Retinal pigment epithelial cell (primary cell): ENCODE results near the gene CR1L.
"Not testable (repeated sequence)": the region's sequence is repeated elsewhere in the genome, so short reads cannot be mapped to it uniquely, and the experiment has no call there.

ENCODE experiments used
- DNase-seq: peaks from one replicate; pipeline ENCODE4 v3.0.0-alpha.2; 2010; ENCODE audit warnings: low read depth
- H3K4me3 ChIP-seq: 2 replicates; pipeline ENCODE4 v1.5.1; 2011; ENCODE audit warnings: mild to moderate bottlenecking, low read length, control low read depth, moderate library complexity
- CTCF ChIP-seq: conservative IDR thresholded peaks from 2 replicates; pipeline ENCODE4 v1.5.1; 2011; ENCODE audit warnings: low read depth, low read length, control low read depth, inconsistent platforms

Gene CR1L

DNA sequence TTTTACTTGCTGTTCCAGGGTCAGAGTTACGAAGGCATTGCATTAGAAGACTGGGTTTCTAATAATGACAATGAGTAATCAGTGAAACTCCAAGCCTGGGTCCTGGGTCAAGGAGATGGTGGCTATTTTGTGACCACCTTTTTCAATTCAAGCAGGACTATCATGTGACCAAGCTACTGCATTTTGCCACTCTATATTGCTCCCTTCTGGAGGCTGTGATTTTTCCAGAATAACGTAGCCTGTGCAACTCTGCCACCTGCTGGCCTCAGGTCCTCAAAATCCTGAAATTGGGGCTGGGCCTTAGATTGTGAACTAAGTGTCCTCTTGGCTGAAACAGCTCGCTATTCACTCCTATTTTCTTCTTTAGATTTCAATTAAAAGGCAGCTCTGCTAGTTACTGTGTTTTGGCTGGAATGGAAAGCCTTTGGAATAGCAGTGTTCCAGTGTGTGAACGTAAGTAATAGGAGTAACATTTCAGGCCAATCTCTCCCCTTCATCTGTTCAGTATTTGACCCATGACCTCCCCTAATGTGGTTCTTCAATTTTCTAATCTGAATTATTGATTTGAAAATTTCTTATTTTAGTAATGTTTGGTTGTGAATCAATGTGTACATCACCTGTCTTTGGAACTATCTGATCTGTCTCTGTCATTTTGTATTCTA lies 54.0 kb downstream of the CR1L start:
- no peak for DNase-seq
- peak; percentile 79 for TF ChIP-seq CTCF
- H3K4me3 ChIP-seq = no peak overlapping the region

DNA sequence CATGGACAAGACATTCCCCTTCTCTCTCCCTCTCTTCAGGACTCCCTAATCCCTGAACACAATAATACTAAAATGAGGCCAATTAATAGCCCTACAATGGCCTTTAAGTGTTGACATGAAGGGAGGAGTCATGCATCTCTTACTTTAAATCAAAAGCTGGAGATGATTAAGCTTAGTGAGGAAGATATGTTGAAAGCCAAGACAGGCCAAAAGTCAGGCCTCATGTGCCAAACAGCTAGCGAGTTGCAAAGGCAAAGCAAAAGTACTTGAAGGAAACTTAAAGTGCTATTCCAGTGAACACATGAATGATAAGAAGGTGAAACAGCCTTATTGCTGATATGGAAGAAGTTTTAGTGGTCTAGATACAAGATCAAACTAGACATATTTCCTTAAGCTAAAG lies 57.4 kb downstream of the CR1L start:
- TF ChIP-seq CTCF = no peak
- H3K4me3 ChIP-seq = no peak overlapping the region
- DNase-seq = no peak

- no peak overlapping the region for H3K4me3 ChIP-seq
- no peak for TF ChIP-seq CTCF
- DNase-seq = no peak
These were observed 58.8 kb downstream of the CR1L start for GRCh38 chr1:207703712-207704111.

GRCh38 chr1:207708004-207708403 lies 63.1 kb downstream of the CR1L start:
- not testable (repeated sequence) for DNase-seq

GRCh38 chr1:207711285-207711684 lies 66.4 kb downstream of the CR1L start:
- no peak overlapping the region for H3K4me3 ChIP-seq
- TF ChIP-seq CTCF = peak; percentile 8
- no peak for DNase-seq

More at GRCh38 chr1:207708004-207708403, 63.1 kb downstream of the CR1L start:
- H3K4me3 ChIP-seq = not testable (repeated sequence)

DNA sequence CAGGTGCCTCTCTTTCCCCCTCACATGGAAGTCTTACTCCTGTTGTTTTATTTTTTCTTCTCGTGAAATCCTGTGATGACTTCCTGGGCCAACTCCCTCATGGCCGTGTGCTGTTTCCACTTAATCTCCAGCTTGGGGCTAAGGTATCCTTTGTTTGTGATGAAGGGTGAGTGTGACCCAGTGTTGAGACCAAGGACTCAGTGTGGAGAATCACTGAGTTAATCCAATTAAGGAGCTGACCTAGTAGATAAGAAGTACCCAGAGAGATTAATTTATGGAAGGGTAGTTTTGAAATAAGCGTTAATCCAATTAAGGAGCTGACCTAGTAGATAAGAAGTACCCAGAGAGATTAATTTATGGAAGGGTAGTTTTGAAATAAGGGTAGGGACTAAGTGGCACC lies 67.8 kb downstream of the CR1L start:
- H3K4me3 ChIP-seq = not testable (repeated sequence)
- DNase-seq = peak; percentile 83

GRCh38 chr1:207713529-207713928 lies 68.6 kb downstream of the CR1L start:
- no peak for TF ChIP-seq CTCF
- no peak for DNase-seq
- H3K4me3 ChIP-seq = no peak overlapping the region

GRCh38 chr1:207719234-207719633 lies 74.3 kb downstream of the CR1L start:
- DNase-seq = no peak

GRCh38 chr1:207728200-207728858 lies 83.4 kb downstream of the CR1L start:
- H3K4me3 ChIP-seq, DNase-seq: not testable (repeated sequence)

More at GRCh38 chr1:207719234-207719633, 74.3 kb downstream of the CR1L start:
- TF ChIP-seq CTCF = no peak
- no peak overlapping the region for H3K4me3 ChIP-seq

GRCh38 chr1:207737503-207738157 lies 92.7 kb downstream of the CR1L start:
- DNase-seq, H3K4me3 ChIP-seq: not testable (repeated sequence)

GRCh38 chr1:207738158-207738659 lies 93.3 kb downstream of the CR1L start:
- H3K4me3 ChIP-seq, DNase-seq: not testable (repeated sequence)
